ENCODE data around the gene PROK1.

DNA sequence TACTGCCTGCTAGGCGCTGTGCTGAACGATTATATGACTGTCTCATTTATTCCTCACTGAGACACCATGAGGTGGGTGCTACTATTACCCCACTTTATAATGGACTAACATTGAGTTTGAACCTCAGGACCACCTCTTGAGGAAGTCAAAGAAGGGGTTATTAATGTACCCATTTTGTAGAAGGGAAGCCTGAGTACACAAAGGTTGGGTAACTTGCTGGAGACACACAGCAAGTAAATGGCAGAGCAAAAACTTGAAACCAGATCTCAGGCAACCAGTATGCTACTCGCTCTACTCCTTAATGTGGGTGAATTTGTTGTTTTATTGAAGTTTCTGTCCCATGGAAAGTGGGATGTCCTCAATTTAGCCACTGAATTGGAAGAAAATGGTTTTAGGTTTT, 37.9 kb downstream of the PROK1 start:
- no peak for TF ChIP-seq EZH2 (IDR thresholded peaks at IDR 0.05; ENCODE audit: low read depth, unreplicated experiment)
- TF ChIP-seq, protein P1, sequence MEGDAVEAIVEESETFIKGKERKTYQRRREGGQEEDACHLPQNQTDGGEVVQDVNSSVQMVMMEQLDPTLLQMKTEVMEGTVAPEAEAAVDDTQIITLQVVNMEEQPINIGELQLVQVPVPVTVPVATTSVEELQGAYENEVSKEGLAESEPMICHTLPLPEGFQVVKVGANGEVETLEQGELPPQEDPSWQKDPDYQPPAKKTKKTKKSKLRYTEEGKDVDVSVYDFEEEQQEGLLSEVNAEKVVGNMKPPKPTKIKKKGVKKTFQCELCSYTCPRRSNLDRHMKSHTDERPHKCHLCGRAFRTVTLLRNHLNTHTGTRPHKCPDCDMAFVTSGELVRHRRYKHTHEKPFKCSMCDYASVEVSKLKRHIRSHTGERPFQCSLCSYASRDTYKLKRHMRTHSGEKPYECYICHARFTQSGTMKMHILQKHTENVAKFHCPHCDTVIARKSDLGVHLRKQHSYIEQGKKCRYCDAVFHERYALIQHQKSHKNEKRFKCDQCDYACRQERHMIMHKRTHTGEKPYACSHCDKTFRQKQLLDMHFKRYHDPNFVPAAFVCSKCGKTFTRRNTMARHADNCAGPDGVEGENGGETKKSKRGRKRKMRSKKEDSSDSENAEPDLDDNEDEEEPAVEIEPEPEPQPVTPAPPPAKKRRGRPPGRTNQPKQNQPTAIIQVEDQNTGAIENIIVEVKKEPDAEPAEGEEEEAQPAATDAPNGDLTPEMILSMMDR (conservative IDR thresholded peaks at IDR 0.05; ENCODE audit: low read depth in 2 of 2), result no peak
- no peak for TF ChIP-seq POLR2AphosphoS5 (IDR thresholded peaks at IDR 0.05; ENCODE audit: low read depth)
- no peak for TF ChIP-seq REST (IDR thresholded peaks at IDR 0.05; ENCODE audit: unreplicated experiment)
- no peak for TF ChIP-seq EZH2phosphoT487 (IDR thresholded peaks at IDR 0.05; ENCODE audit: unreplicated experiment)
- TF ChIP-seq JUNB (IDR thresholded peaks at IDR 0.05; ENCODE audit: unreplicated experiment), result no peak
- TF ChIP-seq STAT1 (IDR thresholded peaks at IDR 0.05; ENCODE audit: unreplicated experiment), result no peak
